ENCODE results near the gene PROB1.
"Not testable (repeated sequence)": the region's sequence is repeated elsewhere in the genome, so short reads cannot be mapped to it uniquely, and the experiment has no call there.

The PROB1 gene

GRCh38 chr5:139394654-139395566 is at the start of gene PROB1:
Gene PROB1, minus strand, starts transcription at chr5:139395104. Its CDS starts 23 bp downstream, at chr5:139395081.
- DNase-seq, result no peak

GRCh38 chr5:139443831-139444453 is 49.0 kb upstream of the PROB1 start:
- DNase-seq, result no peak

- not testable (repeated sequence) for DNase-seq
Measured at GRCh38 chr5:139440416-139440815, 45.5 kb upstream of the PROB1 start.

- DNase-seq, result peak; percentile 95
Measured at GRCh38 chr5:139439013-139439903, 44.4 kb upstream of the PROB1 start, which contains the start of gene DNAJC18. Gene DNAJC18, minus strand, starts transcription at chr5:139439525. Its CDS starts 80 bp downstream, at chr5:139439445.

- no peak for DNase-seq
Measured at GRCh38 chr5:139438707-139439012, 43.8 kb upstream of the PROB1 start.

- no peak for DNase-seq
Measured at GRCh38 chr5:139435676-139436075, 40.8 kb upstream of the PROB1 start.

- DNase-seq, result no peak
Measured at GRCh38 chr5:139431706-139432105, 36.8 kb upstream of the PROB1 start.

- no peak for DNase-seq
Measured at GRCh38 chr5:139430015-139430414, 35.1 kb upstream of the PROB1 start.

- no peak for DNase-seq
Measured at GRCh38 chr5:139426203-139426885, 31.4 kb upstream of the PROB1 start.

- DNase-seq, result no peak
Measured at GRCh38 chr5:139425497-139425896, 30.6 kb upstream of the PROB1 start.

GRCh38 chr5:139422307-139422893 is 27.5 kb upstream of the PROB1 start:
- no peak for DNase-seq

GRCh38 chr5:139419226-139420192 is 24.6 kb upstream of the PROB1 start:
- DNase-seq, result no peak

GRCh38 chr5:139418793-139419192 is 23.9 kb upstream of the PROB1 start:
- DNase-seq, result no peak

- DNase-seq, result no peak
Measured at GRCh38 chr5:139417214-139417613, 22.3 kb upstream of the PROB1 start.

GRCh38 chr5:139416651-139417050 is 21.7 kb upstream of the PROB1 start:
- DNase-seq, result no peak

- DNase-seq, result no peak
Measured at GRCh38 chr5:139415869-139416268, 21.0 kb upstream of the PROB1 start.

- DNase-seq, result no peak
Measured at GRCh38 chr5:139415221-139415861, 20.4 kb upstream of the PROB1 start.

GRCh38 chr5:139414581-139415130 is 19.8 kb upstream of the PROB1 start:
- no peak for DNase-seq

- DNase-seq, result no peak
Measured at GRCh38 chr5:139413963-139414362, 19.1 kb upstream of the PROB1 start.

- DNase-seq, result no peak
Measured at GRCh38 chr5:139413153-139413552, 18.2 kb upstream of the PROB1 start.
